Esophagus squamous epithelium (tissue), 5 donors: ENCODE results near the gene DYNLL1. TPM values are rescaled to one million over a fixed set of nuclear protein-coding genes. Genes with fewer than 3 reads are reported as not detected.

ENCODE experiments used
- DNase-seq: peaks from one replicate; lab custom pipeline; 2025; lab: John Stamatoyannopoulos, UW
- H3K27ac ChIP-seq, 4 donors: fragments of 200-600 bp; sonication (generic); one replicate each; pipeline ENCODE4 v1.5.1; 2016 to 2019; ENCODE audit warnings: mild to moderate bottlenecking in 1 of 4
- H3K27me3 ChIP-seq, 4 donors: fragments of 200-600 bp; sonication (generic); 1 replicate in 3 of 4; 2 replicates in 1 of 4; pipeline versions ENCODE4 v1.5.1 to v1.6.0; 2017 to 2021; ENCODE audit warnings: antibody characterized with exemption in 1 of 4
- H3K36me3 ChIP-seq, 3 donors: fragments of 200-600 bp; sonication (generic); one replicate each; pipeline ENCODE4 v1.5.1; 2016 to 2019
- H3K4me1 ChIP-seq, 3 donors: fragments of 200-600 bp; sonication (generic); one replicate each; pipeline ENCODE4 v1.5.1; 2017 to 2019
- H3K4me3 ChIP-seq, 4 donors: fragments of 200-600 bp; sonication (generic); 1 replicate in 3 of 4; 2 replicates in 1 of 4; pipeline ENCODE4 v1.5.1; 2016 to 2019; ENCODE audit warnings: mild to moderate bottlenecking in 2 of 4, moderate library complexity in 1 of 4
- H3K9me3 ChIP-seq, 3 donors: fragments of 200-600 bp; sonication (generic); one replicate each; pipeline ENCODE4 v1.5.1; 2016 to 2019
- POLR2A ChIP-seq, 4 donors: fragments of 450-650 bp; IDR thresholded peaks; one replicate each; pipeline ENCODE4 v1.6.1; 2017; ENCODE audit warnings: antibody characterized with exemption in 4 of 4, mild to moderate bottlenecking in 4 of 4, moderate library complexity in 3 of 4
- WGBS, 2 donors: methylation state at CpG; one replicate each; pipeline ENCODE4 v1.1.5; 2018; 5-methylcytosine and 5-hydroxymethylcytosine counted together
- intact Hi-C: fragments of 100-400 bp; cut with DNase I; formaldehyde crosslinking; loops from one replicate; pipeline ENCODE4 v1.15.0; 2022
- total RNA-seq, 4 donors: library from RNA; depleted of rRNA; stranded (reverse); fragments of >200 nt; gene quantifications; one replicate each; pipeline ENCODE4 v1.1.0, GENCODE V29; 2016
- TF ChIP-seq, protein P1 (sequence below), 6 experiments: fragments of 450-650 bp in 4 of 6; fragments of 200-600 bp in 2 of 6; sonication (generic) in 2 of 6; IDR thresholded peaks; one replicate each; pipeline ENCODE4 v1.5.1; 2016 to 2019; ENCODE audit warnings: antibody characterized with exemption in 6 of 6, mild to moderate bottlenecking in 4 of 6, moderate library complexity in 4 of 6
- donor health status: DM: yes; HTN: yes; CAD: no.

Gene DYNLL1
- total RNA-seq, 4 donors from 2014 or later, result 368 to 605 (median 490) TPM

- no peaks in the 10 kb centered on the region for H3K27me3 ChIP-seq
- WGBS, 2 donors, result 70 to 75% methylated on average over 4 of the region's 4 CpGs
- intact Hi-C loops, result no loop called here
- peak overlapping the region in 3 of 4 donors; percentile 42 to 61 (median 44) for H3K27ac ChIP-seq
- no peak overlapping the region for H3K4me3 ChIP-seq
- H3K36me3 ChIP-seq, result peaks cover 0 to 18% (median 5%) of the 10 kb centered on the region in 3 donors
- no peak for DNase-seq
- H3K4me1 ChIP-seq, result peaks cover 0 to 6% (median 0%) of the 10 kb centered on the region in 3 donors
- TF ChIP-seq POLR2A (IDR thresholded peaks at IDR 0.05), result no peak
- TF ChIP-seq, protein P1, sequence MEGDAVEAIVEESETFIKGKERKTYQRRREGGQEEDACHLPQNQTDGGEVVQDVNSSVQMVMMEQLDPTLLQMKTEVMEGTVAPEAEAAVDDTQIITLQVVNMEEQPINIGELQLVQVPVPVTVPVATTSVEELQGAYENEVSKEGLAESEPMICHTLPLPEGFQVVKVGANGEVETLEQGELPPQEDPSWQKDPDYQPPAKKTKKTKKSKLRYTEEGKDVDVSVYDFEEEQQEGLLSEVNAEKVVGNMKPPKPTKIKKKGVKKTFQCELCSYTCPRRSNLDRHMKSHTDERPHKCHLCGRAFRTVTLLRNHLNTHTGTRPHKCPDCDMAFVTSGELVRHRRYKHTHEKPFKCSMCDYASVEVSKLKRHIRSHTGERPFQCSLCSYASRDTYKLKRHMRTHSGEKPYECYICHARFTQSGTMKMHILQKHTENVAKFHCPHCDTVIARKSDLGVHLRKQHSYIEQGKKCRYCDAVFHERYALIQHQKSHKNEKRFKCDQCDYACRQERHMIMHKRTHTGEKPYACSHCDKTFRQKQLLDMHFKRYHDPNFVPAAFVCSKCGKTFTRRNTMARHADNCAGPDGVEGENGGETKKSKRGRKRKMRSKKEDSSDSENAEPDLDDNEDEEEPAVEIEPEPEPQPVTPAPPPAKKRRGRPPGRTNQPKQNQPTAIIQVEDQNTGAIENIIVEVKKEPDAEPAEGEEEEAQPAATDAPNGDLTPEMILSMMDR (IDR thresholded peaks at IDR 0.05), result no peak
- H3K9me3 ChIP-seq, result no peaks in the 10 kb centered on the region
These were observed 6.9 kb upstream of the DYNLL1 start for GRCh38 chr12:120489018-120489417.

GRCh38 chr12:120490325-120490724 lies 5.6 kb upstream of the DYNLL1 start:
- DNase-seq, result no peak
- H3K27me3 ChIP-seq, result no peaks in the 10 kb centered on the region
- H3K4me1 ChIP-seq, result peaks cover 0 to 18% (median 7%) of the 10 kb centered on the region in 3 donors
- intact Hi-C loops, result no loop called here
- TF ChIP-seq POLR2A (IDR thresholded peaks at IDR 0.05), result no peak
- TF ChIP-seq, protein P1 (IDR thresholded peaks at IDR 0.05), result no peak
- peaks cover 0 to 18% (median 5%) of the 10 kb centered on the region in 3 donors for H3K36me3 ChIP-seq
- 93 to 94% methylated on average over 4 to 5 of the region's 5 CpGs for WGBS, 2 donors
- H3K9me3 ChIP-seq, result no peaks in the 10 kb centered on the region
- no peak overlapping the region for H3K27ac ChIP-seq
- no peak overlapping the region for H3K4me3 ChIP-seq

GRCh38 chr12:120490833-120491512 lies 4.9 kb upstream of the DYNLL1 start:
- intact Hi-C loops, result no loop called here
- H3K4me3 ChIP-seq, result no peak overlapping the region
- H3K27me3 ChIP-seq, result no peaks in the 10 kb centered on the region
- no peak for DNase-seq
- peaks cover 0 to 20% (median 7%) of the 10 kb centered on the region in 3 donors for H3K4me1 ChIP-seq
- TF ChIP-seq POLR2A (IDR thresholded peaks at IDR 0.05), result no peak
- TF ChIP-seq, protein P1 (IDR thresholded peaks at IDR 0.05), result no peak
- H3K9me3 ChIP-seq, result no peaks in the 10 kb centered on the region
- WGBS, 2 donors, result 86 to 100% methylated on average over 1 to 2 of the region's 2 CpGs
- no peak overlapping the region for H3K27ac ChIP-seq
- H3K36me3 ChIP-seq, result peaks cover 0 to 18% (median 5%) of the 10 kb centered on the region in 3 donors

- TF ChIP-seq, protein P1 (IDR thresholded peaks at IDR 0.05), result no peak
- TF ChIP-seq POLR2A (IDR thresholded peaks at IDR 0.05), result no peak
- Histone ChIP-seq H3K4me1 (peaks cover 8 to 36% (median 22%) of the 10 kb centered on the region in 3 donors), H3K36me3 (peaks cover 5 to 43% (median 10%) of the 10 kb centered on the region in 3 donors), H3K27me3 (no peaks in the 10 kb centered on the region), H3K9me3 (no peaks in the 10 kb centered on the region), H3K27ac (peak overlapping the region; percentile 89 to 95 (median 94)), H3K4me3 (peak overlapping the region; percentile 82 to 99 (median 90))
- intact Hi-C loops, result no loop called here
- WGBS, 2 donors, result 9 to 21% methylated on average over 7 to 13 of the region's 17 CpGs
- DNase-seq, result no peak
These were observed 655 bp upstream of the DYNLL1 start for GRCh38 chr12:120495186-120495730.
